PC-9 (cell line): Measurements from ENCODE around the gene UTP11. TPM values are rescaled to one million over a fixed set of nuclear protein-coding genes. Genes with fewer than 3 reads are reported as not detected.

Experiments used
- BruUV-seq: library from RNA; stranded (reverse); fragments of 400-500 nt; replicated peaks from 2 replicates; lab custom pipeline; 2021; lab: Mats Ljungman, UMichigan
- CTCF ChIA-PET: fragments of 300-600 bp; sonication (Branson Sonifier 250); formaldehyde crosslinking; loops from one replicate; lab custom pipeline; 2022; ENCODE audit warnings: antibody characterized with exemption; lab: Charles Lee
- POLR2A ChIA-PET: fragments of 300-600 bp; sonication (Branson Sonifier 250); formaldehyde crosslinking; loops from one replicate; lab custom pipeline; 2022; ENCODE audit warnings: antibody characterized with exemption; ENCODE audit not compliant: unreplicated experiment; lab: Charles Lee
- DNase-seq, 2 experiments: peaks; one replicate each; pipeline versions ENCODE4 v3.0.0 to v3.0.0-alpha.2; 2015 to 2022; ENCODE audit warnings: mixed read lengths in 1 of 2
- H2AFZ ChIP-seq: fragments of 200-600 bp; sonication (generic); 2 replicates; pipeline ENCODE4 v1.8.1; 2017; ENCODE audit warnings: antibody characterized with exemption
- H3F3A ChIP-seq: fragments of 200-600 bp; sonication (generic); 2 replicates; pipeline ENCODE4 v1.8.1; 2017; ENCODE audit warnings: antibody characterized with exemption, mild to moderate bottlenecking, low read depth; ENCODE audit not compliant: insufficient read depth
- H3K27ac ChIP-seq: fragments of 200-600 bp; sonication (generic); 2 replicates; pipeline ENCODE4 v1.6.1; 2016; ENCODE audit warnings: mixed run types
- H3K27me3 ChIP-seq: fragments of 200-600 bp; sonication (generic); 2 replicates; pipeline ENCODE4 v1.6.1; 2016; ENCODE audit warnings: low read depth, mixed run types; ENCODE audit not compliant: insufficient read depth
- H3K36me3 ChIP-seq: fragments of 200-600 bp; sonication (generic); 2 replicates; pipeline ENCODE4 v1.6.1; 2016; ENCODE audit warnings: low read depth, mixed run types
- H3K4me1 ChIP-seq: fragments of 200-600 bp; sonication (generic); replicated peaks from 2 replicates; pipeline ENCODE4 v1.6.1; 2016; ENCODE audit warnings: mixed run types; ENCODE audit not compliant: insufficient read depth
- H3K4me2 ChIP-seq: fragments of 200-600 bp; sonication (generic); 2 replicates; pipeline ENCODE4 v1.6.1; 2017; ENCODE audit warnings: mixed run types
- H3K4me3 ChIP-seq: fragments of 200-600 bp; sonication (generic); 2 replicates; pipeline ENCODE4 v1.6.1; 2016; ENCODE audit warnings: mixed run types
- H3K79me2 ChIP-seq: fragments of 200-600 bp; sonication (generic); 2 replicates; pipeline ENCODE4 v1.6.1; 2017; ENCODE audit warnings: low read depth, mixed run types
- H3K9me2 ChIP-seq: fragments of 200-600 bp; sonication (generic); 2 replicates; pipeline ENCODE4 v1.8.1; 2017; ENCODE audit warnings: mild to moderate bottlenecking; ENCODE audit not compliant: insufficient read depth
- H3K9me3 ChIP-seq: fragments of 200-600 bp; sonication (generic); 2 replicates; pipeline ENCODE4 v1.8.1; 2016; ENCODE audit warnings: low read depth; ENCODE audit not compliant: insufficient read depth
- H4K20me1 ChIP-seq: fragments of 200-600 bp; sonication (generic); 2 replicates; pipeline ENCODE4 v1.8.1; 2017; ENCODE audit not compliant: insufficient read depth
- EZH2 ChIP-seq: fragments of 200-600 bp; sonication (generic); IDR thresholded peaks from 2 replicates; pipeline ENCODE4 v1.8.0; 2017; ENCODE audit warnings: antibody characterized with exemption, low read depth
- intact Hi-C: fragments of 100-400 bp; cut with micrococcal nuclease; formaldehyde crosslinking; loops from one replicate; pipeline ENCODE4 v1.10.0; 2022; ENCODE audit not compliant: unreplicated experiment
- total RNA-seq: library from RNA; stranded (reverse); gene quantifications from 2 replicates; pipeline ENCODE4 v1.2.3, GENCODE V29; 2021
- TF ChIP-seq, protein P1 (sequence below): fragments of 200-600 bp; sonication (generic); conservative IDR thresholded peaks from 2 replicates; pipeline ENCODE4 v1.6.1; 2017; ENCODE audit warnings: mixed run types, antibody characterized with exemption, mild to moderate bottlenecking, moderate library complexity

Gene UTP11
- total RNA-seq, 1 experiment from 2014 or later: 36.4 TPM

- DNase-seq: no peak
- Histone ChIP-seq H3K27me3 (no peaks in the 10 kb centered on the region), H2AFZ (no peak overlapping the region), H3K79me2 (no peaks in the 10 kb centered on the region), H4K20me1 (no peaks in the 10 kb centered on the region), H3F3A (peaks cover 24% of the 10 kb centered on the region; the same call in 1 of the 2 replicates), H3K9me3 (no peaks in the 10 kb centered on the region), H3K4me1 (peaks cover 27% of the 10 kb centered on the region), H3K4me3 (no peak overlapping the region), H3K9me2 (no peaks in the 10 kb centered on the region), H3K36me3 (no peaks in the 10 kb centered on the region), H3K4me2 (no peak overlapping the region), H3K27ac (no peak overlapping the region)
- TF ChIP-seq, protein P1, sequence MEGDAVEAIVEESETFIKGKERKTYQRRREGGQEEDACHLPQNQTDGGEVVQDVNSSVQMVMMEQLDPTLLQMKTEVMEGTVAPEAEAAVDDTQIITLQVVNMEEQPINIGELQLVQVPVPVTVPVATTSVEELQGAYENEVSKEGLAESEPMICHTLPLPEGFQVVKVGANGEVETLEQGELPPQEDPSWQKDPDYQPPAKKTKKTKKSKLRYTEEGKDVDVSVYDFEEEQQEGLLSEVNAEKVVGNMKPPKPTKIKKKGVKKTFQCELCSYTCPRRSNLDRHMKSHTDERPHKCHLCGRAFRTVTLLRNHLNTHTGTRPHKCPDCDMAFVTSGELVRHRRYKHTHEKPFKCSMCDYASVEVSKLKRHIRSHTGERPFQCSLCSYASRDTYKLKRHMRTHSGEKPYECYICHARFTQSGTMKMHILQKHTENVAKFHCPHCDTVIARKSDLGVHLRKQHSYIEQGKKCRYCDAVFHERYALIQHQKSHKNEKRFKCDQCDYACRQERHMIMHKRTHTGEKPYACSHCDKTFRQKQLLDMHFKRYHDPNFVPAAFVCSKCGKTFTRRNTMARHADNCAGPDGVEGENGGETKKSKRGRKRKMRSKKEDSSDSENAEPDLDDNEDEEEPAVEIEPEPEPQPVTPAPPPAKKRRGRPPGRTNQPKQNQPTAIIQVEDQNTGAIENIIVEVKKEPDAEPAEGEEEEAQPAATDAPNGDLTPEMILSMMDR: no peak
- no peak for TF ChIP-seq EZH2
- BruUV-seq: no TSS peak
- ChIA-PET POLR2A (no interaction called here), CTCF (no interaction called here)
- intact Hi-C loops: no loop called here
Observed at GRCh38 chr1:37997256-37998088, 15.1 kb upstream of the UTP11 start.

DNA sequence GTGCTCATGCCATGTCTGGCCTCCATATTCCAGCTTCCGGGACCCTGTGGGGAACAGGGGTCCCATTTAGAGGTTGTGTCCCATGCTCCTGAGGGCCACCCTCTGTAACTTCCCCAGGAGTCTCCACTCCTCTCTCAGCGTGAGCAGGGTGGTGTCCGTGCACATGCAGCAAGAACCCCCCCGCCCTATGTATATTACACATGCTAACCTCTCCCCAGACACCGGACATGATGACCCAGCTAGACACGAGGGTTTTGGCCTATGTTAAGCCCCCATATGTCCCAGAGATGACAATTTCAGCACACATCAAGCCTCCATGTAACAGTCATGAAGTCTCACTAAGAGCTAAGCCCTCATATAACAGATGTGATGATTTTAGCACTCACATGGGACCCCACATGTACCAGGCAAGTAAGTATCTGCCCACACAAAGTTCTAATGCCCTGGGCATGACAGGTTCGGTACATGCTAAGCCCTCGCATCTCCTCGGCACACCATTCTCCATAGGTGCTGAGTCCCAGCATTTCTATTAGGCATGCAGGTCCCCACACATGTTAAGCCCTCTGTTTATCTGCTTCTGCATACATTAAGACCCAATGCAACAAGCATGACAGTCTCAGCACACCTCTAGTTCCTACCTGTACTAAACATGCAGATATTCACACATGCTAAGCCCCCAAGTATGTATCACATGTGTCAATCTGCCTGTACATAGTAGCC is 14.3 kb upstream of the UTP11 start:
- DNase-seq: no peak

DNA sequence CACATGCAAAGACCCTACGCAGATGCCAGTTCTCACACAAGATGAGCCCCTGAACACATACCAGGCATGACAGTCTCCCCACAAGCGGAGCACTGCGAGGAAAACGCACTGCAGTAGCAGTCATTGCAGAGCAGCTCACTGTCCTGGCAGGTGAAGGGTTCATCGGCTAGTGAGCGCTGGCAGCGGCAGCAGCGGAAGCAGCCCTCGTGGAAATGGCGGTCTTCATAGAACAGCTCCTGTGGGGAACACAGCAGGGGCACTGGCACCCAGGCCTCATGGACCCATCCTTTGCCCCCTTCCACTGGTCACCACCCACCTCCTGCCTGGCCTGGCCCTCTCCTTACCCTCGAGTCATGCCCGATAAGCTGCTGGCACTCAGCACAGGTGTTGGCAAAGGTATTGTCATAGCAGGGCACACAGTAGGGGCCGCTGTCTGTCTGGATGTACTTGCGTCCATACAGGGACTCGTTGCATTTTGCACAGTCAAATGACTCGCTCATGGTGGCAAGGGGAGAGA is 13.6 kb upstream of the UTP11 start:
- TF ChIP-seq, protein P1: no peak
- no peak for TF ChIP-seq EZH2
- no TSS peak for BruUV-seq
- intact Hi-C loops: no loop called here
- DNase-seq: no peak
- Histone ChIP-seq H4K20me1 (no peaks in the 10 kb centered on the region), H2AFZ (peak overlapping the region; percentile 61; the same call in 1 of the 2 replicates), H3K4me3 (no peak overlapping the region), H3K27ac (peak overlapping the region; percentile 66), H3F3A (peaks cover 27% of the 10 kb centered on the region; the same call in 1 of the 2 replicates), H3K27me3 (no peaks in the 10 kb centered on the region), H3K4me2 (peak overlapping the region; percentile 62), H3K79me2 (peaks cover 10% of the 10 kb centered on the region), H3K9me3 (no peaks in the 10 kb centered on the region), H3K36me3 (no peaks in the 10 kb centered on the region), H3K9me2 (no peaks in the 10 kb centered on the region), H3K4me1 (peaks cover 36% of the 10 kb centered on the region)
- ChIA-PET POLR2A (interaction anchor here (0.5 kb wide), 1 partner anchor 182 kb away, joined by 5 read pairs; no protein-coding TSS in a partner anchor), CTCF (no interaction called here)

More for the DNA sequence above, 14.3 kb upstream of the UTP11 start:
- Histone ChIP-seq H3F3A (peaks cover 27% of the 10 kb centered on the region; the same call in 1 of the 2 replicates), H3K9me3 (no peaks in the 10 kb centered on the region), H4K20me1 (no peaks in the 10 kb centered on the region), H3K9me2 (no peaks in the 10 kb centered on the region), H3K4me1 (peaks cover 29% of the 10 kb centered on the region), H3K79me2 (peaks cover 3% of the 10 kb centered on the region; the same call in 1 of the 2 replicates), H3K4me3 (no peak overlapping the region), H3K27me3 (no peaks in the 10 kb centered on the region), H3K36me3 (no peaks in the 10 kb centered on the region), H2AFZ (no peak overlapping the region), H3K4me2 (no peak overlapping the region), H3K27ac (no peak overlapping the region)
- TF ChIP-seq EZH2: no peak
- TF ChIP-seq, protein P1: no peak
- intact Hi-C loops: no loop called here
- BruUV-seq: no TSS peak
- POLR2A ChIA-PET: interaction anchor here (0.5 kb wide), 1 partner anchor 181 kb away, joined by 5 read pairs; no protein-coding TSS in a partner anchor
- CTCF ChIA-PET: no interaction called here
